SK-N-DZ (cell line): ENCODE results near the gene RANGAP1.

ENCODE experiments used
- DNase-seq: peaks from one replicate; pipeline ENCODE4 v3.0.0-alpha.2; 2015; ENCODE audit warnings: low spot score

The RANGAP1 gene

GRCh38 chr22:41237707-41238569 lies 48.0 kb downstream of the RANGAP1 start:
- DNase-seq: peak; percentile 43

DNA sequence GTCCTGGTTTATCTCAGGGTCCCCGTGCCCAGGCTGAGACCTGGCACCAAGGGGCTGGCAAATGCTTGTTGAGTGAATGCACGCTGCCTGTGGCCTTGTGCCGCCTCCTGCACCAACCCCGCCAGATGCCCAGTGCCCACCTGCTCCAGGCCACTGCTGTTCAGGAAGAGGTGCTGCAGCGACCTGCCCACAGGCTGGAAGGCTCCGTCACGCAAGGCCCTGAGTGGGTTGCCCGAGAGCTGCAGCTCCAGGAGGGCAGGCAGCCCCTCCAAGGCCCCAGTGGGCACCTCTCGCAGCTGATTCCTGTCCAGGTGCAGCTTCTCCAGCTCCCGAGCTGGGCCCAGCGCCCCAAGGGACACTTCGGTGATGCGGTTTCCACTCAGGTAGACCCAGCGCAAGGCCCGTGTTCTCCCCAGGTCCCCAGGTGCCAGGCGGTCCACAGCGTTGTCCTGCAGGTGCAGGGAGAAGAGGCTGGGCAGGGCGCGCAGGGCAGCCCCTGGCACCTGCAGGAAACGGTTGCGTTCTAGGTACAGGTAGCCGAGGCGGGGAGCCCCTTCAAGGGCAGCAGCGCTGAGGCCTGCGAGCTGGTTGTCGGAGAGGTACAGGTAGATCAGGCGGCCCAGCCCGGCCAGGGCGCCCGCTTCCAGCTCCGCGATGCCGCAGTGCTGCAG lies 48.8 kb downstream of the RANGAP1 start:
- no peak for DNase-seq

- no peak for DNase-seq
These were observed 50.9 kb downstream of the RANGAP1 start for GRCh38 chr22:41234815-41235695.

GRCh38 chr22:41231369-41231768 lies 54.6 kb downstream of the RANGAP1 start:
- no peak for DNase-seq

- DNase-seq: no peak
These were observed 55.6 kb downstream of the RANGAP1 start for GRCh38 chr22:41230401-41230785.

- DNase-seq: no peak
These were observed 56.1 kb downstream of the RANGAP1 start for GRCh38 chr22:41229730-41230400.

DNA sequence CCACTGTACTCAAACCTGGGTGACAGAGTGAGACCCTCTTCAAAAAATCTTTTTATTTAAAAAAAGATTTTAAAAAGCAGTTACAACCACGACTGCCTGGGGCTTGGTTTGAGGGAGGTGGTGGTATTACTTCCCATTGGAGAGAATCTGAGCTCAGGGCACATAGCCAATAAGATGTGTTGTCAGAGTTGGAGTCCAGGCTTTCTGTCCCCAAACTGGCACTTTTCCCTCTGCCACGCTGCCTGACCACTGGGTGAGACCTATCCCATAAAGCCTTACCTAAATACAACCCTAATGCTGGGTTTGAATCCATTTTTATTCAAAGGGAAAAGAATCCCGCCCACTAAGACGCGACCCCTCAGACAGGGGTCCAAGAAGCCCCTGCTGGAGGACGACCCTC lies 56.8 kb downstream of the RANGAP1 start:
- DNase-seq: no peak

- DNase-seq: no peak
These were observed 59.0 kb downstream of the RANGAP1 start for GRCh38 chr22:41226723-41227655.

- no peak for DNase-seq
These were observed 62.5 kb downstream of the RANGAP1 start for GRCh38 chr22:41223535-41223934.

- DNase-seq: no peak
These were observed 63.0 kb downstream of the RANGAP1 start for GRCh38 chr22:41222846-41223507.

DNA sequence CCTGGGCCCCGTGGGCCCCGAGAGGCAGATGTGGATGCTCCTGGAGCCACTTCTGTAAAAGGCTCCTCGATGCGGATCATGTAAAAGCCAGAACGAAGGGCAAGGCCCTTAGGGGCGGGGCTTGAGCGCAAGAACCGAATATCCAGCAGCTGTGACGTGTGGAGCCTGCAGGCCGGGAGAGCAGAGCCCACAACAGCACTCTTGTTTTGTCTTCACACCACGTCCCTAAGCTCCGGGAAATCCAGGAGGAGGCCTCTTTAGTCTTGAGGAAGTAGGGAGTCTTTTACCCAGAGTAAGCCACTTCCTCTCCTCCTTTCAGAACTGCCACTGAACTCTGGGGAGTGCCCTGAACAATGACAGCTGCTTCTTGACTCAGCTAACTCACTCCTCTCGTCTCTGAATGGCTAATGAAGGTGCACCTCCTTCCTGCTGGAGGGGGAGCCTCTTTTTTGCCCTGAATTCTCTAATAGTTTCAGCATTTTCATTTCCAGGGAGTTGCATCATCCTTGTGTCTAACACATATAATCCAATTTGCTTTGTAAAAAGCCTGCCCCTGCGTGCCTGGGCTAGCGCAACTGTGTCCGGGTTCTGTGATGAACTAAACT lies 68.3 kb downstream of the RANGAP1 start:
- peak; percentile 51 for DNase-seq

DNA sequence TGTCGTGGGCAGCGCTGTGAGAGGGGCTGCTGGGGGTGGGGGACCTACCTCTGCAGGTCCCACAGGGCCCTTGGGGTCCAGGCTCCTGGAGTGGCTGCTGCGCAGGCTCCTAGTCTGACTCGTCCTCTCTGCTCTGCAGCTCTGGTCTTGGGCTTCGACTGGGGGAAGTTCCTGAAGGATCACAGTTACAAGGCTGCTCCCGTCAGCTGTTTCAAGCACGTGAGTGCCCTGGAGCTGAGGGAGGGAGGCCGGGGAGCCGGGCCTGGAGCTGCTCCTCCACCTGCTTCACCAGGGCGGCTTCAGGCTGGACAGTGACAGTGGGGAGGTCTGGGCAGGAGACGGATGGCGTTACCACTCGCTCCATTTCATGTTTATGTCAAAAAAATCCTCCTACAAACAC lies 69.0 kb downstream of the RANGAP1 start:
- DNase-seq: no peak

GRCh38 chr22:41215926-41216325 lies 70.1 kb downstream of the RANGAP1 start:
- no peak for DNase-seq

GRCh38 chr22:41215409-41215808 lies 70.6 kb downstream of the RANGAP1 start:
- DNase-seq: no peak

GRCh38 chr22:41206719-41207118 lies 79.3 kb downstream of the RANGAP1 start:
- no peak for DNase-seq

GRCh38 chr22:41204992-41205900 lies 80.7 kb downstream of the RANGAP1 start, which contains the start of gene L3MBTL2:
TSS of gene L3MBTL2 (plus strand) at chr22:41205312. CDS start at chr22:41205363, 51 bp downstream.
- peak; percentile 97 for DNase-seq

GRCh38 chr22:41204066-41204465 lies 81.9 kb downstream of the RANGAP1 start:
- no peak for DNase-seq

- DNase-seq: no peak
These were observed 82.9 kb downstream of the RANGAP1 start for GRCh38 chr22:41203118-41203517.
